ENCODE data around the gene ZBTB16. TPM values are rescaled to one million over a fixed set of nuclear protein-coding genes. Genes with fewer than 3 reads are reported as not detected.

The ZBTB16 gene
- total RNA-seq, 4 donors from 2014 or later: 10.4 to 137 (median 18.8) TPM

- WGBS, 2 donors: 86 to 91% methylated on average over 10 to 13 of the region's 14 CpGs
- Histone ChIP-seq H3K4me1 (peaks cover 17 to 69% (median 37%) of the 10 kb centered on the region in 3 donors), H3K27me3 (no peaks in the 10 kb centered on the region), H3K9me3 (no peaks in the 10 kb centered on the region), H3K36me3 (peaks cover 0 to 60% (median 25%) of the 10 kb centered on the region in 3 donors), H3K4me3 (no peak overlapping the region), H3K27ac (peak overlapping the region in 3 of 4 donors; percentile 13 to 58 (median 20))
- intact Hi-C loops (cut with DNase I): loop anchor here (5.0 kb wide), 2 partner anchors 192 to 357 kb away; no protein-coding TSS in a partner anchor
- TF ChIP-seq CTCF (IDR thresholded peaks at IDR 0.05) (no peak), POLR2A (IDR thresholded peaks at IDR 0.05) (no peak)
- no peak for DNase-seq
Observed at GRCh38 chr11:114254571-114255146, 195.1 kb downstream of the ZBTB16 start.

- 79 to 89% methylated on average over 11 of the region's 11 CpGs for WGBS, 2 donors
- DNase-seq: no peak
- H3K9me3 ChIP-seq: no peaks in the 10 kb centered on the region
- peak overlapping the region in 2 of 4 donors; percentile 11 to 25 for H3K27ac ChIP-seq
- H3K27me3 ChIP-seq: peaks cover 0 to under 1% (median 0%) of the 10 kb centered on the region in 4 donors
- no peak overlapping the region for H3K4me3 ChIP-seq
- H3K36me3 ChIP-seq: peaks cover 0 to 53% (median 25%) of the 10 kb centered on the region in 3 donors
- peaks cover 17 to 69% (median 43%) of the 10 kb centered on the region in 3 donors for H3K4me1 ChIP-seq
- intact Hi-C loops (cut with DNase I): loop anchor here (5.0 kb wide), 1 partner anchor 358 kb away; no protein-coding TSS in a partner anchor
- TF ChIP-seq CTCF (IDR thresholded peaks at IDR 0.05) (no peak), POLR2A (IDR thresholded peaks at IDR 0.05) (no peak)
Observed at GRCh38 chr11:114255289-114255688, 195.8 kb downstream of the ZBTB16 start.

GRCh38 chr11:114256176-114256966 is 196.9 kb downstream of the ZBTB16 start:
- 85% methylated on average over 20 of the region's 20 CpGs for WGBS, 2 donors
- peaks cover 0 to 42% (median 16%) of the 10 kb centered on the region in 3 donors for H3K36me3 ChIP-seq
- H3K27ac ChIP-seq: peak overlapping the region; percentile 46 to 88 (median 72)
- peaks cover 17 to 69% (median 45%) of the 10 kb centered on the region in 3 donors for H3K4me1 ChIP-seq
- no peak for TF ChIP-seq POLR2A (IDR thresholded peaks at IDR 0.05)
- no peak for TF ChIP-seq CTCF (IDR thresholded peaks at IDR 0.05)
- H3K27me3 ChIP-seq: peaks cover 0 to 3% (median 0%) of the 10 kb centered on the region in 4 donors
- no peaks in the 10 kb centered on the region for H3K9me3 ChIP-seq
- no peak for DNase-seq
- intact Hi-C loops (cut with DNase I): loop anchor here (5.0 kb wide), 1 partner anchor 359 kb away; no protein-coding TSS in a partner anchor
- peak overlapping the region in 2 of 4 donors; percentile 30 to 31 for H3K4me3 ChIP-seq

GRCh38 chr11:114256967-114257286 is 197.4 kb downstream of the ZBTB16 start:
- 83 to 89% methylated on average over 5 to 8 of the region's 10 CpGs for WGBS, 2 donors

More at GRCh38 chr11:114256967-114257286, 197.4 kb downstream of the ZBTB16 start:
- TF ChIP-seq CTCF (IDR thresholded peaks at IDR 0.05) (no peak), POLR2A (IDR thresholded peaks at IDR 0.05) (no peak)
- Histone ChIP-seq H3K36me3 (peaks cover 0 to 37% (median 10%) of the 10 kb centered on the region in 3 donors), H3K27ac (peak overlapping the region; percentile 46 to 88 (median 72)), H3K27me3 (peaks cover 0 to 3% (median 0%) of the 10 kb centered on the region in 4 donors), H3K9me3 (no peaks in the 10 kb centered on the region), H3K4me1 (peaks cover 17 to 67% (median 43%) of the 10 kb centered on the region in 3 donors), H3K4me3 (peak overlapping the region in 2 of 4 donors; percentile 30 to 31)
- intact Hi-C loops (cut with DNase I): loop anchor here (5.0 kb wide), 1 partner anchor 360 kb away; no protein-coding TSS in a partner anchor
- DNase-seq: no peak

Data from esophagus squamous epithelium (tissue), 5 donors.